HepG2 (cell line): ENCODE results near the gene KLF9. TPM values are rescaled to one million over a fixed set of nuclear protein-coding genes. Genes with fewer than 3 reads are reported as not detected.

ENCODE experiments used
- ATF7-NPFF ChIP-seq: sonication (generic); formaldehyde crosslinking; IDR thresholded peaks from 2 replicates; pipeline ENCODE4 v1.8.1; 2023; ENCODE audit warnings: mild to moderate bottlenecking, low read depth, missing genetic modification reagents, moderate library complexity
- FOXJ3 ChIP-seq: sonication (generic); formaldehyde crosslinking; IDR thresholded peaks from 2 replicates; pipeline ENCODE4 v1.4.0; 2020; ENCODE audit warnings: missing genetic modification reagents, mild to moderate bottlenecking, borderline replicate concordance
- ISX ChIP-seq: sonication (generic); formaldehyde crosslinking; conservative IDR thresholded peaks from 2 replicates; pipeline ENCODE4 v1.5.0; 2020; ENCODE audit warnings: missing genetic modification reagents
- JUND ChIP-seq: sonication (generic); formaldehyde crosslinking; IDR thresholded peaks from 2 replicates; pipeline ENCODE4 v1.8.0; 2022; ENCODE audit warnings: mild to moderate bottlenecking, missing genetic modification reagents
- NFE2 ChIP-seq: sonication (generic); formaldehyde crosslinking; IDR thresholded peaks from 2 replicates; pipeline ENCODE4 v1.4.0; 2020; ENCODE audit warnings: missing genetic modification reagents
- PAF1 ChIP-seq: IDR thresholded peaks from 2 replicates; pipeline ENCODE4 v1.6.1; 2016; ENCODE audit warnings: missing genetic modification reagents, missing compliant biosample characterization
- POGZ ChIP-seq: sonication (generic); formaldehyde crosslinking; IDR thresholded peaks from 2 replicates; pipeline ENCODE4 v1.4.0; 2020; ENCODE audit warnings: mild to moderate bottlenecking, missing genetic modification reagents
- ZBTB8A ChIP-seq: sonication (generic); formaldehyde crosslinking; IDR thresholded peaks from 2 replicates; pipeline ENCODE4 v1.4.0; 2020; ENCODE audit warnings: mild to moderate bottlenecking, low read depth, missing genetic modification reagents, borderline replicate concordance
- ZFP41 ChIP-seq: sonication (generic); formaldehyde crosslinking; IDR thresholded peaks from 2 replicates; pipeline ENCODE4 v1.4.0; 2020; ENCODE audit warnings: mild to moderate bottlenecking, missing genetic modification reagents, borderline replicate concordance
- ZNF136 ChIP-seq: sonication (generic); formaldehyde crosslinking; IDR thresholded peaks from 2 replicates; pipeline ENCODE4 v1.8.1; 2022; ENCODE audit warnings: low read depth, mild to moderate bottlenecking, moderate library complexity, missing genetic modification reagents
- ZNF138 ChIP-seq: sonication (generic); formaldehyde crosslinking; IDR thresholded peaks from 2 replicates; pipeline ENCODE4 v1.5.0; 2020; ENCODE audit warnings: mild to moderate bottlenecking, low read depth, missing genetic modification reagents
- ZNF20 ChIP-seq: sonication (generic); formaldehyde crosslinking; IDR thresholded peaks from 2 replicates; pipeline ENCODE4 v1.4.0; 2020; ENCODE audit warnings: mild to moderate bottlenecking, moderate library complexity, missing genetic modification reagents
- ZNF383 ChIP-seq: sonication (generic); formaldehyde crosslinking; IDR thresholded peaks from 2 replicates; pipeline ENCODE4 v1.4.0; 2020; ENCODE audit warnings: missing genetic modification reagents, mild to moderate bottlenecking, borderline replicate concordance
- polyA plus RNA-seq, 8 experiments: library from polyadenylated mRNA; depleted of rRNA in 3 of 8; stranded (reverse) in 7 of 8; unstranded in 1 of 8; fragments of >200 nt; fragmentation: Illumina TruSeq in 4 of 8; extraction: Trizol in 4 of 8; gene quantifications; 2 replicates each; pipeline versions ENCODE4 v1.2.1 to v1.2.3, GENCODE V29; 2011 to 2016; ENCODE audit warnings: low read depth in 4 of 8, missing spikeins in 1 of 8, mixed read lengths in 1 of 8; ENCODE audit not compliant: insufficient read depth in 1 of 8
- total RNA-seq, 5 experiments: library from RNA; depleted of rRNA; stranded (reverse); fragments of >200 nt; fragmentation: Illumina TruSeq; extraction: Trizol; gene quantifications; 2 replicates each; pipeline ENCODE4 v1.2.3, GENCODE V29; 2016; ENCODE audit warnings: low read depth in 1 of 5
- TF ChIP-seq, protein P1 (sequence below): sonication (generic); formaldehyde crosslinking; IDR thresholded peaks from 2 replicates; pipeline ENCODE4 v1.9.0; 2021; ENCODE audit warnings: missing genetic modification reagents, borderline replicate concordance
- TF ChIP-seq, protein P2 (sequence below): IDR thresholded peaks from 2 replicates; pipeline ENCODE4 v1.6.1; 2016; ENCODE audit warnings: mild to moderate bottlenecking
- TF ChIP-seq, protein P3 (sequence below): sonication (generic); formaldehyde crosslinking; IDR thresholded peaks from 2 replicates; pipeline ENCODE4 v1.9.0; 2022; ENCODE audit warnings: low read depth, missing genetic modification reagents
- TF ChIP-seq, protein P4 (sequence below): sonication (generic); formaldehyde crosslinking; IDR thresholded peaks from 2 replicates; pipeline ENCODE4 v1.5.0; 2020; ENCODE audit warnings: mild to moderate bottlenecking, missing genetic modification reagents, borderline replicate concordance

KLF9 gene
- total and polyA plus RNA-seq, 2 of the 13 experiments (the other 11 are each of a cell fraction or from before 2014, with no cell fraction given): 5.7 to 7.2 TPM

DNA sequence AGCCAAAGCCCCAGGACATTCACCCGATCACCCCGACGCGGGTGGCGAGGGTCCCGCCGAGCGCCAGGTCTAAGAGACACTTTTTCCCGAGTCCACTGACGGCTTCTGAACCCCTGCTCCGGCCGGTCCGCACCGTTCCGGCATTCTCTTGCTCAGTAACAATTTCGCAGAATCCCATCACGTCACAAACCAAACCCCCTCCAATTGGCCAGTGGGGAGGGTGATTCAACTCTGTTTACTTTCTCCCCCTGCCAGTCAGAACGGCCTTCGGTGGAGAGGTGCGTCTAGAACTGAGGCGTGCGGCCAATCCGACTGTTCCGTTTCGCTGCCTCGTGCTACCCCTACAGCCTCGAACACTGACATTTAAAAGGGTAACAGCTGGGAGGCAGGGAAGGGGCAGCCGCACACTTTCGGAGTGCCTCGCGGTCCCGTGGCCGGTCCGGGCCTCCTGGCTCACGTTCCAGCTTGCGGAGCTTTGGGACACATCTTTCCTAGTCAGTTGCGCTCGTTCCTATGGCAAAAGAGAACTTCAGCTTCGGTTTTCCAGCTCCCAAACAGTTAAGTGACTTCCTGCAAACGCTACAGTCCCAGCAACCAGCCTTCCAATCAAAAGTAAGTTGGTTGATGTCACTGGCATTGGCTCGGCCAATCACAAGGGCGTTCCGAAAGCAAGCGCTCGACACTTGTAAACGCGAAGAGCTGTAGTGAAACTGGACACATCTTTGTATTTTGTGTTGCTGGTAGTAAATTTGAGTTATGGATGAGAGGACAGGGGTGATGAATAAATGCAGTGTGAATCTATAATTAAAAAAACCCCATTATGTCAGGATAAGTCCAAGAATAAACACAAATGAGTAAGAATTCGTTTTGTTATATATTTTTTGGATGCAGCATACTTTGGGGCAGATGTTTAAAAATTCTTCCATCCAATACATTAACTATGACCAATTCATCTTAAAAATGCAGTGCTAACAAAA lies at the start of gene KLF9 (continued):
- TF ChIP-seq, protein P1, sequence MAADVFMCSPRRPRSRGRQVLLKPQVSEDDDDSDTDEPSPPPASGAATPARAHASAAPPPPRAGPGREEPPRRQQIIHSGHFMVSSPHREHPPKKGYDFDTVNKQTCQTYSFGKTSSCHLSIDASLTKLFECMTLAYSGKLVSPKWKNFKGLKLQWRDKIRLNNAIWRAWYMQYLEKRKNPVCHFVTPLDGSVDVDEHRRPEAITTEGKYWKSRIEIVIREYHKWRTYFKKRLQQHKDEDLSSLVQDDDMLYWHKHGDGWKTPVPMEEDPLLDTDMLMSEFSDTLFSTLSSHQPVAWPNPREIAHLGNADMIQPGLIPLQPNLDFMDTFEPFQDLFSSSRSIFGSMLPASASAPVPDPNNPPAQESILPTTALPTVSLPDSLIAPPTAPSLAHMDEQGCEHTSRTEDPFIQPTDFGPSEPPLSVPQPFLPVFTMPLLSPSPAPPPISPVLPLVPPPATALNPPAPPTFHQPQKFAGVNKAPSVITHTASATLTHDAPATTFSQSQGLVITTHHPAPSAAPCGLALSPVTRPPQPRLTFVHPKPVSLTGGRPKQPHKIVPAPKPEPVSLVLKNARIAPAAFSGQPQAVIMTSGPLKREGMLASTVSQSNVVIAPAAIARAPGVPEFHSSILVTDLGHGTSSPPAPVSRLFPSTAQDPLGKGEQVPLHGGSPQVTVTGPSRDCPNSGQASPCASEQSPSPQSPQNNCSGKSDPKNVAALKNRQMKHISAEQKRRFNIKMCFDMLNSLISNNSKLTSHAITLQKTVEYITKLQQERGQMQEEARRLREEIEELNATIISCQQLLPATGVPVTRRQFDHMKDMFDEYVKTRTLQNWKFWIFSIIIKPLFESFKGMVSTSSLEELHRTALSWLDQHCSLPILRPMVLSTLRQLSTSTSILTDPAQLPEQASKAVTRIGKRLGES (CRISPR knock-in tag): no peak
- TF ChIP-seq ZNF138 (CRISPR knock-in tag): 0 out of 2 replicates have a peak, but pooled peaks have one; percentile 20
- TF ChIP-seq ISX (CRISPR knock-in tag): no peak
- no peak for TF ChIP-seq ZBTB8A (CRISPR knock-in tag)
- 0 out of 2 replicates have a peak, but pooled peaks have one; percentile 83 for TF ChIP-seq ZNF136 (CRISPR knock-in tag)
- TF ChIP-seq ZNF20 (CRISPR knock-in tag): no peak
- peak; percentile 89 for TF ChIP-seq POGZ (CRISPR knock-in tag)
- no peak for TF ChIP-seq ZNF383 (CRISPR knock-in tag)
- peak; percentile 85; the same call in 1 of the 2 replicates for TF ChIP-seq ZFP41 (CRISPR knock-in tag)
- peak; percentile 87 for TF ChIP-seq ATF7-NPFF (CRISPR knock-in tag)
- TF ChIP-seq FOXJ3 (CRISPR knock-in tag): no peak; the same call in 1 of the 2 replicates
- no peak; the same call in none of the 2 replicates for TF ChIP-seq JUND (CRISPR knock-in tag)
- TF ChIP-seq, protein P2, sequence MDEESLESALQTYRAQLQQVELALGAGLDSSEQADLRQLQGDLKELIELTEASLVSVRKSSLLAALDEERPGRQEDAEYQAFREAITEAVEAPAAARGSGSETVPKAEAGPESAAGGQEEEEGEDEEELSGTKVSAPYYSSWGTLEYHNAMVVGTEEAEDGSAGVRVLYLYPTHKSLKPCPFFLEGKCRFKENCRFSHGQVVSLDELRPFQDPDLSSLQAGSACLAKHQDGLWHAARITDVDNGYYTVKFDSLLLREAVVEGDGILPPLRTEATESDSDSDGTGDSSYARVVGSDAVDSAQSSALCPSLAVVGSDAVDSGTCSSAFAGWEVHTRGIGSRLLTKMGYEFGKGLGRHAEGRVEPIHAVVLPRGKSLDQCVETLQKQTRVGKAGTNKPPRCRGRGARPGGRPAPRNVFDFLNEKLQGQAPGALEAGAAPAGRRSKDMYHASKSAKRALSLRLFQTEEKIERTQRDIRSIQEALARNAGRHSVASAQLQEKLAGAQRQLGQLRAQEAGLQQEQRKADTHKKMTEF (CRISPR knock-in tag): peak; percentile 86
- no peak for TF ChIP-seq NFE2
- no peak for TF ChIP-seq PAF1 (CRISPR knock-in tag)
- TF ChIP-seq, protein P3, sequence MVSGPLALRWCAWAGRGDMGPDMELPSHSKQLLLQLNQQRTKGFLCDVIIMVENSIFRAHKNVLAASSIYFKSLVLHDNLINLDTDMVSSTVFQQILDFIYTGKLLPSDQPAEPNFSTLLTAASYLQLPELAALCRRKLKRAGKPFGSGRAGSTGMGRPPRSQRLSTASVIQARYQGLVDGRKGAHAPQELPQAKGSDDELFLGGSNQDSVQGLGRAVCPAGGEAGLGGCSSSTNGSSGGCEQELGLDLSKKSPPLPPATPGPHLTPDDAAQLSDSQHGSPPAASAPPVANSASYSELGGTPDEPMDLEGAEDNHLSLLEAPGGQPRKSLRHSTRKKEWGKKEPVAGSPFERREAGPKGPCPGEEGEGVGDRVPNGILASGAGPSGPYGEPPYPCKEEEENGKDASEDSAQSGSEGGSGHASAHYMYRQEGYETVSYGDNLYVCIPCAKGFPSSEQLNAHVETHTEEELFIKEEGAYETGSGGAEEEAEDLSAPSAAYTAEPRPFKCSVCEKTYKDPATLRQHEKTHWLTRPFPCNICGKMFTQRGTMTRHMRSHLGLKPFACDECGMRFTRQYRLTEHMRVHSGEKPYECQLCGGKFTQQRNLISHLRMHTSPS (CRISPR knock-in tag): no peak
- TF ChIP-seq, protein P4, sequence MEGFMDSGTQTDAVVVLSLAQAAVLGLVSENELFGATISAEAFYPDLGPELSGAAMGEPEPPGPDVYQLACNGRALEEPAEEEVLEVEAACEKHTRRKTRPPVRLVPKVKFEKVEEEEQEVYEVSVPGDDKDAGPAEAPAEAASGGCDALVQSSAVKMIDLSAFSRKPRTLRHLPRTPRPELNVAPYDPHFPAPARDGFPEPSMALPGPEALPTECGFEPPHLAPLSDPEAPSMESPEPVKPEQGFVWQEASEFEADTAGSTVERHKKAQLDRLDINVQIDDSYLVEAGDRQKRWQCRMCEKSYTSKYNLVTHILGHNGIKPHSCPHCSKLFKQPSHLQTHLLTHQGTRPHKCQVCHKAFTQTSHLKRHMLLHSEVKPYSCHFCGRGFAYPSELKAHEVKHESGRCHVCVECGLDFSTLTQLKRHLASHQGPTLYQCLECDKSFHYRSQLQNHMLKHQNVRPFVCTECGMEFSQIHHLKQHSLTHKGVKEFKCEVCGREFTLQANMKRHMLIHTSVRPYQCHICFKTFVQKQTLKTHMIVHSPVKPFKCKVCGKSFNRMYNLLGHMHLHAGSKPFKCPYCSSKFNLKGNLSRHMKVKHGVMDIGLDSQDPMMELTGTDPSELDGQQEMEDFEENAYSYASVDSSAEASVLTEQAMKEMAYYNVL (CRISPR knock-in tag): no peak; the same call in 1 of the 2 replicates
